CD1c-positive myeloid dendritic cell (primary cell): ENCODE data around the gene ZER1.
"Not testable (repeated sequence)": the region's sequence is repeated elsewhere in the genome, so short reads cannot be mapped to it uniquely, and the experiment has no call there.

Experiments used
- DNase-seq: peaks from one replicate; pipeline ENCODE4 v3.0.0-alpha.2; 2016; ENCODE audit errors: extremely low spot score

ZER1 gene

GRCh38 chr9:128771745-128772519 is at the start of gene ZER1:
ZER1 (minus strand) TSS chr9:128771927; CDS start chr9:128755565, 16,362 bp downstream.
- DNase-seq: peak; percentile 96

- DNase-seq: no peak
Observed at GRCh38 chr9:128820665-128821583, 49.2 kb upstream of the ZER1 start.

GRCh38 chr9:128819716-128820664 is 48.3 kb upstream of the ZER1 start:
- no peak for DNase-seq

- DNase-seq: peak; percentile 43
Observed at GRCh38 chr9:128818839-128819715, 47.4 kb upstream of the ZER1 start.

GRCh38 chr9:128818099-128818838 is 46.5 kb upstream of the ZER1 start, which contains the start of gene ENDOG:
ENDOG (plus strand) TSS chr9:128818500; CDS start chr9:128818685, 185 bp downstream.
- peak; percentile 99 for DNase-seq

GRCh38 chr9:128810873-128811272 is 39.1 kb upstream of the ZER1 start:
- DNase-seq: no peak

GRCh38 chr9:128809831-128810230 is 38.1 kb upstream of the ZER1 start:
- DNase-seq: no peak

GRCh38 chr9:128809036-128809599 is 37.4 kb upstream of the ZER1 start:
- no peak for DNase-seq

GRCh38 chr9:128808543-128808942 is 36.8 kb upstream of the ZER1 start:
- DNase-seq: no peak

GRCh38 chr9:128807827-128808226 is 36.1 kb upstream of the ZER1 start:
- no peak for DNase-seq

GRCh38 chr9:128805661-128806060 is 33.9 kb upstream of the ZER1 start:
- DNase-seq: no peak

- DNase-seq: no peak
Observed at GRCh38 chr9:128802482-128802881, 30.8 kb upstream of the ZER1 start.

GRCh38 chr9:128800061-128800460 is 28.3 kb upstream of the ZER1 start:
- no peak for DNase-seq

GRCh38 chr9:128798896-128799295 is 27.2 kb upstream of the ZER1 start:
- DNase-seq: no peak

GRCh38 chr9:128794961-128795360 is 23.2 kb upstream of the ZER1 start:
- DNase-seq: not testable (repeated sequence)

GRCh38 chr9:128792978-128793686 is 21.4 kb upstream of the ZER1 start:
- no peak for DNase-seq

- DNase-seq: no peak
Observed at GRCh38 chr9:128792134-128792533, 20.4 kb upstream of the ZER1 start.

GRCh38 chr9:128790536-128790935 is 18.8 kb upstream of the ZER1 start:
- DNase-seq: no peak

- no peak for DNase-seq
Observed at GRCh38 chr9:128788445-128788844, 16.7 kb upstream of the ZER1 start.
